ENCODE data around the gene SLFN5.
A peak's percentile ranks its signal among the peaks of the same experiment; 100 is the strongest.
"Not testable (repeated sequence)": the region's sequence is repeated elsewhere in the genome, so short reads cannot be mapped to it uniquely, and the experiment has no call there.

The SLFN5 gene

GRCh38 chr17:35242158-35242804 is 591 bp upstream of the SLFN5 start:
- peak; percentile 92 for DNase-seq (ENCODE audit: low spot score)

GRCh38 chr17:35243561-35244340 is 879 bp downstream of the SLFN5 start:
- peak; percentile 74 for DNase-seq (ENCODE audit: low spot score)

- peak; percentile 92 for DNase-seq (ENCODE audit: low spot score)
Observed at GRCh38 chr17:35244341-35245195, 1.7 kb downstream of the SLFN5 start.

- DNase-seq (ENCODE audit: low spot score): peak; percentile 67
Observed at GRCh38 chr17:35245196-35245486, 2.3 kb downstream of the SLFN5 start.

- no peak for DNase-seq (ENCODE audit: low spot score)
Observed at GRCh38 chr17:35252651-35253050, 9.8 kb downstream of the SLFN5 start.

- no peak for DNase-seq (ENCODE audit: low spot score)
Observed at GRCh38 chr17:35254107-35254773, 11.4 kb downstream of the SLFN5 start.

- no peak for DNase-seq (ENCODE audit: low spot score)
Observed at GRCh38 chr17:35255316-35255715, 12.4 kb downstream of the SLFN5 start.

- no peak for DNase-seq (ENCODE audit: low spot score)
Observed at GRCh38 chr17:35256629-35257028, 13.8 kb downstream of the SLFN5 start.

- no peak for DNase-seq (ENCODE audit: low spot score)
Observed at GRCh38 chr17:35257208-35257659, 14.4 kb downstream of the SLFN5 start.

GRCh38 chr17:35259001-35259400 is 16.1 kb downstream of the SLFN5 start:
- no peak for DNase-seq (ENCODE audit: low spot score)

- DNase-seq (ENCODE audit: low spot score): no peak
Observed at GRCh38 chr17:35265071-35265470, 22.2 kb downstream of the SLFN5 start.

- DNase-seq (ENCODE audit: low spot score): no peak
Observed at GRCh38 chr17:35265566-35266141, 22.8 kb downstream of the SLFN5 start.

- peak; percentile 34 for DNase-seq (ENCODE audit: low spot score)
Observed at GRCh38 chr17:35274167-35275066, 31.5 kb downstream of the SLFN5 start.

GRCh38 chr17:35278454-35278853 is 35.6 kb downstream of the SLFN5 start:
- not testable (repeated sequence) for DNase-seq (ENCODE audit: low spot score)

- DNase-seq (ENCODE audit: low spot score): not testable (repeated sequence)
Observed at GRCh38 chr17:35278876-35279275, 36.0 kb downstream of the SLFN5 start.

GRCh38 chr17:35283767-35284166 is 40.9 kb downstream of the SLFN5 start:
- DNase-seq (ENCODE audit: low spot score): no peak

- no peak for DNase-seq (ENCODE audit: low spot score)
Observed at GRCh38 chr17:35284955-35285354, 42.1 kb downstream of the SLFN5 start.

- DNase-seq (ENCODE audit: low spot score): peak; percentile 33
Observed at GRCh38 chr17:35286120-35286781, 43.4 kb downstream of the SLFN5 start.

GRCh38 chr17:35287286-35287811 is 44.5 kb downstream of the SLFN5 start:
- DNase-seq (ENCODE audit: low spot score): no peak

GRCh38 chr17:35289222-35289621 is 46.4 kb downstream of the SLFN5 start:
- DNase-seq (ENCODE audit: low spot score): no peak

Measured in CD4-positive, alpha-beta T cell treated with Interleukin-2 at 100 ng/mL for 4 hours (primary cell).